Spleen (tissue), 11 donors: ENCODE data around the gene TYW1. TPM values are rescaled to one million over a fixed set of nuclear protein-coding genes. Genes with fewer than 3 reads are reported as not detected.
A peak's percentile ranks its signal among the peaks of the same experiment; 100 is the strongest.

Source experiments
- DNase-seq: peaks from one replicate; pipeline ENCODE4 v3.0.0-alpha.2; 2020
- H3K27ac ChIP-seq, 8 donors: fragments of 200-600 bp; sonication (generic) in 7 of 8; 1 replicate in 4 of 8; 2 replicates in 4 of 8; pipeline versions ENCODE4 v1.5.0 to v1.8.0; 2016 to 2021; ENCODE audit warnings: inconsistent platforms in 4 of 8, mild to moderate bottlenecking in 4 of 8, moderate library complexity in 1 of 8
- H3K27me3 ChIP-seq, 7 donors: fragments of 200-600 bp; sonication (generic) in 6 of 7; replicated peaks in 1 of 7; 1 replicate in 4 of 7; 2 replicates in 3 of 7; pipeline versions ENCODE4 v1.5.0 to v1.8.0; 2016 to 2021; ENCODE audit warnings: inconsistent platforms in 3 of 7, mild to moderate bottlenecking in 1 of 7
- H3K36me3 ChIP-seq, 6 donors: fragments of 200-600 bp; sonication (generic) in 5 of 6; 1 replicate in 4 of 6; 2 replicates in 2 of 6; pipeline versions ENCODE4 v1.5.0 to v1.8.0; 2016 to 2021; ENCODE audit warnings: inconsistent platforms in 2 of 6
- H3K4me1 ChIP-seq, 6 donors: fragments of 200-600 bp; sonication (generic) in 5 of 6; 1 replicate in 3 of 6; 2 replicates in 3 of 6; pipeline versions ENCODE4 v1.5.0 to v1.8.0; 2016 to 2021; ENCODE audit warnings: inconsistent platforms in 3 of 6
- H3K4me3 ChIP-seq, 8 donors: fragments of 200-600 bp; sonication (generic) in 7 of 8; 1 replicate in 4 of 8; 2 replicates in 4 of 8; pipeline versions ENCODE4 v1.5.0 to v1.8.0; 2016 to 2021; ENCODE audit warnings: inconsistent platforms in 4 of 8, mild to moderate bottlenecking in 4 of 8, moderate library complexity in 2 of 8
- H3K9me3 ChIP-seq, 8 donors: fragments of 200-600 bp; sonication (generic) in 7 of 8; 1 replicate in 4 of 8; 2 replicates in 4 of 8; pipeline versions ENCODE4 v1.5.0 to v1.8.0; 2016 to 2021; ENCODE audit warnings: inconsistent platforms in 4 of 8
- POLR2A ChIP-seq, 3 donors: fragments of 450-650 bp; IDR thresholded peaks; one replicate each; pipeline ENCODE4 v1.5.1; 2017; ENCODE audit warnings: antibody characterized with exemption in 3 of 3, mild to moderate bottlenecking in 1 of 3
- POLR2AphosphoS5 ChIP-seq, 3 donors: sonication (generic); formaldehyde crosslinking; IDR thresholded peaks; one replicate each; pipeline ENCODE4 v1.5.1; 2017; ENCODE audit warnings: antibody characterized with exemption in 3 of 3
- WGBS, 5 donors: extraction: QIAGEN DNeasy Blood & Tissue Kit in 3 of 5; methylation state at CpG; one replicate each; pipeline versions ENCODE4 v1.1.5 to v1.1.7; 2013 to 2018; 5-methylcytosine and 5-hydroxymethylcytosine counted together
- intact Hi-C: fragments of 100-400 bp; cut with DNase I; formaldehyde crosslinking; loops from one replicate; pipeline ENCODE4 v1.15.0; 2023; ENCODE audit warnings: low total_unique reads
- polyA plus RNA-seq, 3 donors: library from polyadenylated mRNA; stranded (reverse); fragments of 200-250 nt; gene quantifications; one replicate each; pipeline ENCODE4 v1.2.1, GENCODE V29; 2013
- total RNA-seq, 7 donors: library from RNA; depleted of rRNA in 3 of 7; stranded (reverse); fragments of >200 nt in 3 of 7; fragmentation: NEBNext Ultra II Directional in 4 of 7; extraction: Animal tissue kit (Norgen Biotek cat#: 25700) in 4 of 7; gene quantifications; one replicate each; pipeline versions ENCODE4 v1.1.0 to v1.2.1, GENCODE V29; 2016 to 2021
- TF ChIP-seq, protein P1 (sequence below), 11 experiments: fragments of 200-600 bp in 7 of 11; fragments of 450-650 bp in 4 of 11; sonication (generic) in 4 of 11; IDR thresholded peaks in 8 of 11; conservative IDR thresholded peaks in 3 of 11; 1 replicate in 7 of 11; 2 replicates in 4 of 11; pipeline versions ENCODE4 v1.4.0 to v1.8.0; 2016 to 2021; ENCODE audit warnings: antibody characterized with exemption in 11 of 11, inconsistent platforms in 4 of 11, mild to moderate bottlenecking in 1 of 11
- donor health status: healthy with polysubstance abuse.
- donor health status: DM: no; HTN: no; CAD: no; lungs with moderate emphysema.
- donor health status: DM: no; HTN: no; CAD: no.
- donor health status: Bipolar disorder and iron deficiency.
- donor health status: healthy.
- donor health status: DM: no; HTN: no; CAD: no.
- donor health status: DM: yes; HTN: yes; CAD: no.

TYW1 gene
- total and polyA plus RNA-seq, 10 donors: 4.9 to 83.6 (median 20.8) TPM

DNA sequence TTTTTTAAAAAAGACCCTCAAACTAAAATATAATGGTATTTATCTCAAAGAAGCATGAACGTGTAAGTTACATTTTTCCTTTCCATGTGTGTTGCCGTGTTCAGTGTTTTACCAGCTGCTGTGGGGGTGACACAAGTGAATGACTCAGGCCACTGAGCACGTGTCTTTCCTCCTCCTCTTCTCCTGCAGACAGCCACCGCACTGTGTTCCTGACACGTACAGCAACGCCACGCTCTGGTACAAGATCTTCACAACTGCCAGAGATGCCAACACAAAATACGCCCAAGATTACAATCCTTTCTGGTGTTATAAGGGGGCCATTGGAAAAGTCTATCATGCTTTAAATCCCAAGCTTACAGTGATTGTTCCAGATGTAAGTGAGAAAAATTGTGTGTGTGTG lies 45.9 kb upstream of the TYW1 start:
- no peaks in the 10 kb centered on the region for H3K27me3 ChIP-seq
- H3K36me3 ChIP-seq: peaks cover 7 to 100% (median 94%) of the 10 kb centered on the region in 6 donors
- H3K9me3 ChIP-seq: no peaks in the 10 kb centered on the region
- TF ChIP-seq, protein P1, sequence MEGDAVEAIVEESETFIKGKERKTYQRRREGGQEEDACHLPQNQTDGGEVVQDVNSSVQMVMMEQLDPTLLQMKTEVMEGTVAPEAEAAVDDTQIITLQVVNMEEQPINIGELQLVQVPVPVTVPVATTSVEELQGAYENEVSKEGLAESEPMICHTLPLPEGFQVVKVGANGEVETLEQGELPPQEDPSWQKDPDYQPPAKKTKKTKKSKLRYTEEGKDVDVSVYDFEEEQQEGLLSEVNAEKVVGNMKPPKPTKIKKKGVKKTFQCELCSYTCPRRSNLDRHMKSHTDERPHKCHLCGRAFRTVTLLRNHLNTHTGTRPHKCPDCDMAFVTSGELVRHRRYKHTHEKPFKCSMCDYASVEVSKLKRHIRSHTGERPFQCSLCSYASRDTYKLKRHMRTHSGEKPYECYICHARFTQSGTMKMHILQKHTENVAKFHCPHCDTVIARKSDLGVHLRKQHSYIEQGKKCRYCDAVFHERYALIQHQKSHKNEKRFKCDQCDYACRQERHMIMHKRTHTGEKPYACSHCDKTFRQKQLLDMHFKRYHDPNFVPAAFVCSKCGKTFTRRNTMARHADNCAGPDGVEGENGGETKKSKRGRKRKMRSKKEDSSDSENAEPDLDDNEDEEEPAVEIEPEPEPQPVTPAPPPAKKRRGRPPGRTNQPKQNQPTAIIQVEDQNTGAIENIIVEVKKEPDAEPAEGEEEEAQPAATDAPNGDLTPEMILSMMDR (IDR thresholded peaks at IDR 0.05 in 8 of 11, conservative IDR thresholded peaks at IDR 0.05 in 3 of 11): no peak
- no peak for TF ChIP-seq POLR2A (IDR thresholded peaks at IDR 0.05)
- TF ChIP-seq POLR2AphosphoS5 (IDR thresholded peaks at IDR 0.05): no peak
- peak; percentile 19 for DNase-seq
- no peak overlapping the region for H3K27ac ChIP-seq
- intact Hi-C loops: no loop called here
- peaks cover 0 to 37% (median 7%) of the 10 kb centered on the region in 6 donors for H3K4me1 ChIP-seq
- 92 to 96% (median 92%) methylated on average over 8 of the region's 8 CpGs for WGBS, 5 donors
- no peak overlapping the region for H3K4me3 ChIP-seq

DNA sequence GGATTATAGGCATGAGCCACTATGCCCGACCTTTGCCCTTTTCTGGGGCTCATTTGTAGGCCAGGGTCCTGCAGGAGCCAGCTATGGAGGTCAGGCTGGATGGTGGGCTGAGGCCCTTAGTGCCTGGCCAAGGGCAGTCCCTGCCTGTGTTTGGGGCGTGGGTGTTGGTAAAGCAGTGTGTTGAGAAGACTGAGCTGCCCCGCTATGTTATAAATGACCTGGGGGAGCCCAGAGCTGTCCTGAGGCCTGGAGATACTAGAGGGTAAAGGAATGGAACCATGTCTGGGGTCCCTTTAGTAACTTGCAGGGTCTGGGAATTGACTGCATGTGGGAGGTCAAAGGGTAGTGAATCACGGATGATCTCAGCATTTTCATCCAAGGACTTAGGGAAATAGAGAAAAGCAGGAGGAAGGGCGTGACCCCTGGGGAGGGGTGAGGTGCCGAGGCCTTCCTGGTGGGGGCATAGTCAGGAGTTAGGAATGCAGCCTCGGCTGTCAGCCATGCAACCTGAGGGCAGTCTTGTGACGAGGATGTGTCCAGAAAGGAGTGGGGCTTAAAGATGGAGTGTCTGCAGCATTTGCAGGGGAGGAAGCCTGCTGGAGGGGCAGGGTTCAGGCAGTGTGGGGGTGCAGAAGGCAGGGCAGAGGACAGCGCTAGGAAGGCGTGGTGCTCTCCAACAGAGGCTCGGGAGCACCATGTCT lies 44.1 kb upstream of the TYW1 start:
- H3K27me3 ChIP-seq: no peaks in the 10 kb centered on the region
- peaks cover 8 to 100% (median 94%) of the 10 kb centered on the region in 6 donors for H3K36me3 ChIP-seq
- no peak overlapping the region for H3K4me3 ChIP-seq
- intact Hi-C loops: no loop called here
- WGBS, 5 donors: 80 to 88% (median 83%) methylated on average over 11 of the region's 11 CpGs
- H3K9me3 ChIP-seq: no peaks in the 10 kb centered on the region
- no peak overlapping the region for H3K27ac ChIP-seq
- TF ChIP-seq, protein P1 (IDR thresholded peaks at IDR 0.05 in 8 of 11, conservative IDR thresholded peaks at IDR 0.05 in 3 of 11): no peak
- TF ChIP-seq POLR2AphosphoS5 (IDR thresholded peaks at IDR 0.05): peak; percentile 16 to 28 (median 28)
- DNase-seq: peak; percentile 55
- H3K4me1 ChIP-seq: peaks cover 0 to 23% (median 2%) of the 10 kb centered on the region in 6 donors

DNA sequence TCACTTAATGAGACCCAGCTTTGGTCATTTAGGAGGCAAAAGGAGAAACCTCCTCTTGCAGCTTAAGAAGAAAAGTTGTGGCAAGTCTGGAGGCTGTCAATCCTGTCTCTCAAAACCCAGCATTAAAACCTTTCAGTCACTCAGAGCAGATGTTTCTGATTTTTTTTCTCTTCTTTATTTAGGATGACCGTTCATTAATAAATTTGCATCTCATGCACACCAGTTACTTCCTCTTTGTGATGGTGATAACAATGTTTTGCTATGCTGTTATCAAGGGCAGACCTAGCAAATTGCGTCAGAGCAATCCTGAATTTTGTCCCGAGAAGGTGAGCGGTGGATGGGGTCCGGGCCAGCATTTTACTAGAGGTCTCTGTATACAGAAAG lies 43.6 kb upstream of the TYW1 start:
- Histone ChIP-seq H3K36me3 (peaks cover 8 to 100% (median 94%) of the 10 kb centered on the region in 6 donors), H3K27ac (no peak overlapping the region), H3K4me1 (peaks cover 0 to 18% (median 2%) of the 10 kb centered on the region in 6 donors), H3K4me3 (no peak overlapping the region), H3K27me3 (no peaks in the 10 kb centered on the region), H3K9me3 (no peaks in the 10 kb centered on the region)
- 82 to 88% (median 85%) methylated on average over 5 of the region's 5 CpGs for WGBS, 5 donors
- intact Hi-C loops: no loop called here
- TF ChIP-seq POLR2AphosphoS5 (IDR thresholded peaks at IDR 0.05) (no peak), POLR2A (IDR thresholded peaks at IDR 0.05) (no peak)
- TF ChIP-seq, protein P1 (IDR thresholded peaks at IDR 0.05 in 8 of 11, conservative IDR thresholded peaks at IDR 0.05 in 3 of 11): no peak
- no peak for DNase-seq

DNA sequence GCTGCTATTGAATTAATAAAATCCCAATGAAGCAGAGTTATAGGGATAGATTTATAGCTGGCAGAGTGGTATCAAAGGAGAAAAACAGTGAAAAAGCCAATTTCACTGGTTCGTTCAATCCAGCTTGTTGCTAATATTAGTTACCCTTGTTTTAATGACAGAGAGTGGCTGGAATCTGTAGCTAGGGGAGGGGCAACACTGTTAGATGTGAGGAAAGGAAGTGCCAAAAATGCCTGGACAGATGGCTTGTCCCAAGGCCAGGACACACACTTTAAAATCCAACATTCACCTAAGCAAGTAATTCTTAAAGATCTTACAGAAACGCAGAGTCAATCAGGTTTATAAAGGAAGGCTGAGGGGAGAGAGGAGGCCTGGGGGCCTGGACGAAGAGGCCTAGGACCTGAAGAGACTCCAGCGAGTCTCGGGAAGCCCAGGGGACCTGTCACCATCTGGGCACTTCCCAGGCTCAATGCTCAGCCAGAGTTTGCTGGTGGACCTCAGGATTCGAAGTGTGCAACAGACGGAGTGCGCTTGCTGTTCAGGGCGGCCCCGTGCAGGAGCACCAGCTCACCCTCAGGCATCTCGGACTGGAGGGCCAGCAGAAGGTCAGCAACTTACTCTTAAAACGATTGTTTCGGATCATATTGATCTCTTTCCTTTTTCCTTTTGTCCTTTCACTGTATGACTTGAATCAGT lies 38.9 kb upstream of the TYW1 start:
- Histone ChIP-seq H3K4me1 (peaks cover 0 to 5% (median 1%) of the 10 kb centered on the region in 6 donors), H3K36me3 (peaks cover 3 to 86% (median 66%) of the 10 kb centered on the region in 6 donors), H3K27ac (no peak overlapping the region), H3K4me3 (no peak overlapping the region), H3K27me3 (no peaks in the 10 kb centered on the region), H3K9me3 (no peaks in the 10 kb centered on the region)
- intact Hi-C loops: no loop called here
- 92 to 95% (median 93%) methylated on average over 13 of the region's 13 CpGs for WGBS, 5 donors
- TF ChIP-seq POLR2A (IDR thresholded peaks at IDR 0.05) (no peak), POLR2AphosphoS5 (IDR thresholded peaks at IDR 0.05) (peak in 1 of 3 donors; percentile 50)
- TF ChIP-seq, protein P1 (IDR thresholded peaks at IDR 0.05 in 8 of 11, conservative IDR thresholded peaks at IDR 0.05 in 3 of 11): no peak
- peak; percentile 67 for DNase-seq
